ENCODE measurements around the gene PIP5K1C.

The PIP5K1C gene

DNA sequence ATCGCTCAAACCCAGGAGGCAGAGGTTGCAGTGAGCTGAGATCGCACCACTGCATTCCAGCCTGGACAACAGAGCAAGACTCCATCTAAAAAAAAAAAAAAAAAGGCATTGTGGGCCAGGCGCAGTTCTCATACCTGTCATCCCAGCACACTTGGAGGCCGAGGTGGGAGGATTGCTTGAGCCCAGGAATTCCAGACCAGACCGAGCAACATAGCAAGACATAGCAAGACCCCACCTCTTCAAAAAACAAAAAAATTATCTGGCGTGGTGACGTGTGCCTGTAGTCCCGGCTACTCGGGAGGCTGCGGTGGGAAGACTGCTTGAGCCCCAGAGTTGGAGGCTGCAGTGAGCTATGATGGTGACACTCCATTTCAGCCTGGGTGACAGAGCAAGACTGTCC lies 18.0 kb downstream of the PIP5K1C start:
- TF ChIP-seq, protein P1, sequence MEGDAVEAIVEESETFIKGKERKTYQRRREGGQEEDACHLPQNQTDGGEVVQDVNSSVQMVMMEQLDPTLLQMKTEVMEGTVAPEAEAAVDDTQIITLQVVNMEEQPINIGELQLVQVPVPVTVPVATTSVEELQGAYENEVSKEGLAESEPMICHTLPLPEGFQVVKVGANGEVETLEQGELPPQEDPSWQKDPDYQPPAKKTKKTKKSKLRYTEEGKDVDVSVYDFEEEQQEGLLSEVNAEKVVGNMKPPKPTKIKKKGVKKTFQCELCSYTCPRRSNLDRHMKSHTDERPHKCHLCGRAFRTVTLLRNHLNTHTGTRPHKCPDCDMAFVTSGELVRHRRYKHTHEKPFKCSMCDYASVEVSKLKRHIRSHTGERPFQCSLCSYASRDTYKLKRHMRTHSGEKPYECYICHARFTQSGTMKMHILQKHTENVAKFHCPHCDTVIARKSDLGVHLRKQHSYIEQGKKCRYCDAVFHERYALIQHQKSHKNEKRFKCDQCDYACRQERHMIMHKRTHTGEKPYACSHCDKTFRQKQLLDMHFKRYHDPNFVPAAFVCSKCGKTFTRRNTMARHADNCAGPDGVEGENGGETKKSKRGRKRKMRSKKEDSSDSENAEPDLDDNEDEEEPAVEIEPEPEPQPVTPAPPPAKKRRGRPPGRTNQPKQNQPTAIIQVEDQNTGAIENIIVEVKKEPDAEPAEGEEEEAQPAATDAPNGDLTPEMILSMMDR (IDR thresholded peaks at IDR 0.05), result no peak
- no peak overlapping the region for H3K4me3 ChIP-seq
- no peak for DNase-seq (ENCODE audit: low spot score)
- H3K27ac ChIP-seq, result no peak overlapping the region

DNA sequence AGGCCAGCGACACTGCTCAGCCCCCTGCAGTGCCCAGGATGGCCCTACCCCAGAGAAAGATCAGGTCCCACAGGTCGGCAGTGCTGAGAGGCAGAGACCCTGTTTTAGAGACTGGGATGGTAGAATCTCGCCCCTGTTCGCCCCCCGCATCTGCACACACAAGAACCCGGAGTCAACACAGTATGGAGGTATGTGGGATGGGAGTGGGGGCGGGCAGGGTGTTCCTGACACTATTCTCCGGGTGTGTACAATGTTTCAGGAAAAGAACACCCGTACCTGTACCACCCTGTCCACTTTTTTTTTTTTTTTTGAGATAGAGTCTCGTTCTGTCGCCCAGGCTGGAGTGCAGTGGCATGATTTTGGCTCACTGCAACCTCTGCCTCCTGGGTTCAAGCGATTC lies 19.3 kb downstream of the PIP5K1C start:
- TF ChIP-seq, protein P1 (IDR thresholded peaks at IDR 0.05), result no peak
- Histone ChIP-seq H3K27ac (no peak overlapping the region), H3K4me3 (no peak overlapping the region)
- no peak for DNase-seq (ENCODE audit: low spot score)

DNA sequence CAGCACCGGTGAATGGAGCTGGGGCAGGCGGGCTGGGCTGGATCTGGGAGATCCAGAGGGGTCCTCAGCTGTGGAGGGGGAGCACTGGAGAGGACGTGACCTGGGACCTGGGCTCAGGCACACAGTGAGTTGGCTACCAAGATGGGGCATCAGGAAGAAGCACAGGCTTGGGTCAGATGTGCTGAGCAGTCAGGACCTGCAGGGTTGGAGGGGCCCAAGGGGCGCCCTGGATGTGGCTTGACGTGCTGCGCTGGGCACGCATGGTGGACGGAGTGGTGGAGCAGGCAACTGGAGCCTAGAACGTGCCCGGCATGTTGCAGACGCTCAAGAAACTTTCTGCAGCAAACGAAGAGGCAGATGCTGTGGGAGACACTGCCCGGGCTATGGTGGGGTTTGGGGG lies 20.7 kb downstream of the PIP5K1C start:
- TF ChIP-seq, protein P1 (IDR thresholded peaks at IDR 0.05), result no peak
- no peak for DNase-seq (ENCODE audit: low spot score)
- Histone ChIP-seq H3K4me3 (no peak overlapping the region), H3K27ac (no peak overlapping the region)

DNA sequence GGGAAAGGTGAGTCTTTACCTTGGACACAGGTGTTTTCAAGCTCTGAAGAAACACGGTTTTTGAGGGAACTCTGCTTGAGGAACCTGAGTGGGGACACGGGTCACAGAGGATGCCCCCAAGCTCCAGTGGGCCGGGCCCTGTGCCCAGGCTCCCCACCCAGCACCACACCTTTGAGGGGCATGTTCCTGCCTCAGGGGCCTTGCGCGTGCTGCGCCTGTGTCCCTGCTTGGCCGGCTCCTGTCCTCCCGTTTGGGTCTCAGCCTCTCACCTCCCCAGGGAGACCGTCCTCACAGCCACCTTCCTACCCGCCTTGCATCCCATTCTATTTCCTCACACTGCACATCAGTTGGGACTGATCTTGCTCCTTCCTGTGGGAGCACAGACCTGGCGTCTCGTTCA lies 21.1 kb downstream of the PIP5K1C start:
- Histone ChIP-seq H3K4me3 (no peak overlapping the region), H3K27ac (no peak overlapping the region)
- TF ChIP-seq, protein P1 (IDR thresholded peaks at IDR 0.05), result no peak
- no peak for DNase-seq (ENCODE audit: low spot score)

DNA sequence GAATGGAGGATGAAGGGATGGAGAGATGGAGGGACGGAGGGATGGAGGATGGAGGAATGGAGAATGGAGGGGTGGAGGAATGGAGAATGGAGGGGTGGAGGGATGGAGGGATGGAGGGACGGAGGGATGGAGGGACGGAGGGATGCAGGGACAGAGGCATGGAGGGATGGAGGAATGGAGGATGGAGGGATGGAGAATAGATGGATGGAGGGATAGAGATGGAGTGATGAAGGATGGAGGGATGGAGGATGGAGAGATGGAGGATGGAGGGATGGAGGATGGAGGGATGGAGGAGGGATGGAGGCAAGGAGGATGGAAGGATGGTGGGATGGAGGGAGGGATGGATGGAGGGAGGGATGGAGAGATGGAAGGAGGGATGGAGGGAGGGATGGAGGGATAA lies 22.1 kb downstream of the PIP5K1C start:
- TF ChIP-seq, protein P1 (IDR thresholded peaks at IDR 0.05), result no peak
- Histone ChIP-seq H3K27ac (no peak overlapping the region), H3K4me3 (no peak overlapping the region)
- DNase-seq (ENCODE audit: low spot score), result no peak

- Histone ChIP-seq H3K4me3 (no peak overlapping the region), H3K27ac (peak overlapping the region in 1 of 2 donors; percentile 1)
- TF ChIP-seq, protein P1 (IDR thresholded peaks at IDR 0.05), result no peak
- DNase-seq (ENCODE audit: low spot score), result no peak
Measured at GRCh38 chr19:3674784-3675543, 25.3 kb downstream of the PIP5K1C start.
